OCI-LY7 (cell line): ENCODE measurements around the gene TKT. TPM values are rescaled to one million over a fixed set of nuclear protein-coding genes. Genes with fewer than 3 reads are reported as not detected.

Experiments
- BruUV-seq: library from RNA; stranded (reverse); fragments of 400-500 nt; replicated peaks from 2 replicates; lab custom pipeline; 2021; lab: Mats Ljungman, UMichigan
- CTCF ChIA-PET: fragments of 300-600 bp; sonication (Branson Sonifier 250); formaldehyde crosslinking; loops from one replicate; lab custom pipeline; 2022; ENCODE audit warnings: antibody characterized with exemption; ENCODE audit not compliant: unreplicated experiment; lab: Charles Lee
- POLR2A ChIA-PET: fragments of 300-600 bp; sonication (Branson Sonifier 250); formaldehyde crosslinking; loops from one replicate; lab custom pipeline; 2022; ENCODE audit warnings: antibody characterized with exemption; lab: Charles Lee
- DNase-seq: peaks from one replicate; pipeline ENCODE4 v3.0.0-alpha.2; 2015; ENCODE audit warnings: low spot score
- H2AFZ ChIP-seq: fragments of 200-600 bp; sonication (generic), shearing (Covaris generic); 2 replicates; pipeline ENCODE4 v1.6.1; 2014; ENCODE audit warnings: mild to moderate bottlenecking, antibody characterized with exemption, low read length, moderate library complexity
- H3K27ac ChIP-seq: fragments of 200-600 bp; sonication (generic); 2 replicates; pipeline ENCODE4 v1.5.1; 2014; ENCODE audit warnings: mixed run types, low read depth, mild to moderate bottlenecking, moderate library complexity, low read length, inconsistent platforms; ENCODE audit not compliant: poor library complexity, severe bottlenecking
- H3K36me3 ChIP-seq: fragments of 200-600 bp; sonication (generic); 2 replicates; pipeline ENCODE4 v1.6.1; 2014; ENCODE audit warnings: mild to moderate bottlenecking, antibody characterized with exemption, low read length, moderate library complexity, mixed read lengths; ENCODE audit not compliant: insufficient read depth
- H3K4me1 ChIP-seq: fragments of 200-600 bp; sonication (generic); 2 replicates; pipeline ENCODE4 v1.5.1; 2014; ENCODE audit warnings: mild to moderate bottlenecking, low read length; ENCODE audit not compliant: insufficient read depth, poor library complexity, severe bottlenecking
- H3K4me2 ChIP-seq: fragments of 200-600 bp; sonication (generic); 2 replicates; pipeline ENCODE4 v1.6.1; 2014; ENCODE audit warnings: mild to moderate bottlenecking, low read length
- H3K4me3 ChIP-seq: fragments of 200-600 bp; sonication (generic); 2 replicates; pipeline ENCODE4 v1.5.1; 2014; ENCODE audit warnings: mild to moderate bottlenecking, low read depth, low read length; ENCODE audit not compliant: poor library complexity, severe bottlenecking
- H3K79me2 ChIP-seq: fragments of 200-600 bp; sonication (generic); 2 replicates; pipeline ENCODE4 v1.6.1; 2016; ENCODE audit warnings: low read depth, mild to moderate bottlenecking, low read length, moderate library complexity, mixed read lengths; ENCODE audit not compliant: insufficient read depth
- H3K9me2 ChIP-seq: fragments of 200-600 bp; sonication (generic); 2 replicates; pipeline ENCODE4 v1.6.1; 2016; ENCODE audit warnings: mild to moderate bottlenecking, low read length, mixed read lengths; ENCODE audit not compliant: insufficient read depth
- H3K9me3 ChIP-seq: fragments of 200-600 bp; sonication (generic); 2 replicates; pipeline ENCODE4 v1.6.1; 2014; ENCODE audit warnings: mild to moderate bottlenecking, mixed run types, low read length, mixed read lengths
- H4K20me1 ChIP-seq: fragments of 200-600 bp; sonication (generic); 2 replicates; pipeline ENCODE4 v1.6.1; 2014; ENCODE audit warnings: mild to moderate bottlenecking, antibody characterized with exemption, low read length, moderate library complexity, mixed read lengths; ENCODE audit not compliant: insufficient read depth
- EZH2phosphoT487 ChIP-seq: fragments of 200-600 bp; sonication (generic); IDR thresholded peaks from 2 replicates; pipeline ENCODE4 v1.6.1; 2018; ENCODE audit warnings: low read depth, borderline replicate concordance, mild to moderate bottlenecking, mixed run types, antibody characterized with exemption, low read length, moderate library complexity, mixed read lengths
- intact Hi-C: fragments of 100-400 bp; cut with micrococcal nuclease; formaldehyde crosslinking; loops from one replicate; pipeline ENCODE4 v1.10.0; 2022; ENCODE audit not compliant: unreplicated experiment
- total RNA-seq, 2 experiments: library from RNA; depleted of rRNA in 1 of 2; stranded (reverse); fragments of >200 nt in 1 of 2; shearing (Covaris generic) in 1 of 2; gene quantifications; 2 replicates each; pipeline ENCODE4 v1.2.3, GENCODE V29; 2014 to 2022
- TF ChIP-seq, protein P1 (sequence below): fragments of 200-600 bp; sonication (generic); conservative IDR thresholded peaks from 2 replicates; pipeline ENCODE4 v1.5.1; 2014; ENCODE audit warnings: mild to moderate bottlenecking, antibody characterized with exemption, low read length, moderate library complexity, mixed read lengths

The TKT gene
- total RNA-seq, 2 experiments from 2014 or later = 325 to 386 TPM

DNA sequence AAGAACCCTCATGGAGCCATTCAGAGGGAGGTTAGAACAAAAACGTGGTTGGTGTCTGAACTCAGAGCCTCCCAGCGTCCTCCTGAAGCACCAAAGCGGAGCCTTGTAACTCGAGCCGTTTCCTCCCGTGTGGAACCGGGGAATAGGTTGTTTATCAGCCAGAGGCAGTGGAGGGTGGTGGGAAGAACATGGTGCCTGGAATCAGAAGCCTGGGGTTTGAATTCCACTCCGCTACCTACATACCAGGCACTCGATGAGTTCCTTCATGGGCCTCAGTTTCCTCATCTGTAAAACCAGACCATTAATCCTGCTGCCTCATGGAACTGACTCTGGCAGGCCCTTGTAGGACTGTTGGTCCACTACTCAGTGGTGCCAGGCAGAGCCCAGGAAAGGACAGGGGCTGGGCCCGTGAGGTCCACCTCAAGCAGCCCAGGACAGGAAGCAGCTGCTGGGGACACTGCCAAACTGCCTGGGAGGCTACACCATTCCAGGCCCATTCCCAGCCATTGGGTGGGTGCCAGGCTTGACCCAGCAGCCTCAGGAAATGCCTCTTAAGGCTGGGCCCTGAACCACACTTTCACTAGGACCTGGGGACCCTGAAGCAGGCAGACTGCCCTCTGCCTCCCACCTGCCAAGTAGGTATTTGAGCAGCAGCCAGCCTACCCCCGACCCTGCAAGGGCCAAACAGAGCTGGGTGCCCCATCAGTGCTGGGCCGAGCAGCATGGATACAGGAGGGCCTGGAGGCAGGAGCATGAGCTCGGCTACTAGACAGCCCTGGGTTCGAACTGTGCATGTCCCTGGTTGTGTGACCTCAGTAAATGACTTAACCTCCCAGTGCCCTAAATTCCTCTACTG, 61.4 kb downstream of the TKT start:
- H3K4me3 ChIP-seq = no peak overlapping the region
- DNase-seq = no peak
- intact Hi-C loops = no loop called here
- peaks cover 25% of the 10 kb centered on the region for H3K79me2 ChIP-seq
- peaks cover 91% of the 10 kb centered on the region for H3K4me1 ChIP-seq
- CTCF ChIA-PET = interaction anchor here (0.7 to 2.1 kb wide), 6 partner anchors 14 to 62 kb away, joined by 3 to 9 read pairs (median 6); no protein-coding TSS in a partner anchor
- POLR2A ChIA-PET = interaction anchor here (0.6 to 2.6 kb wide), 7 partner anchors 21 to 86 kb away, joined by 3 to 15 read pairs (median 3); no protein-coding TSS in a partner anchor
- H3K9me2 ChIP-seq = no peaks in the 10 kb centered on the region
- H4K20me1 ChIP-seq = no peaks in the 10 kb centered on the region
- peak overlapping the region; percentile 92 for H3K27ac ChIP-seq
- no peak overlapping the region for H2AFZ ChIP-seq
- no TSS peak for BruUV-seq
- H3K4me2 ChIP-seq = peak overlapping the region; percentile 56
- H3K36me3 ChIP-seq = peaks cover 55% of the 10 kb centered on the region
- TF ChIP-seq, protein P1, sequence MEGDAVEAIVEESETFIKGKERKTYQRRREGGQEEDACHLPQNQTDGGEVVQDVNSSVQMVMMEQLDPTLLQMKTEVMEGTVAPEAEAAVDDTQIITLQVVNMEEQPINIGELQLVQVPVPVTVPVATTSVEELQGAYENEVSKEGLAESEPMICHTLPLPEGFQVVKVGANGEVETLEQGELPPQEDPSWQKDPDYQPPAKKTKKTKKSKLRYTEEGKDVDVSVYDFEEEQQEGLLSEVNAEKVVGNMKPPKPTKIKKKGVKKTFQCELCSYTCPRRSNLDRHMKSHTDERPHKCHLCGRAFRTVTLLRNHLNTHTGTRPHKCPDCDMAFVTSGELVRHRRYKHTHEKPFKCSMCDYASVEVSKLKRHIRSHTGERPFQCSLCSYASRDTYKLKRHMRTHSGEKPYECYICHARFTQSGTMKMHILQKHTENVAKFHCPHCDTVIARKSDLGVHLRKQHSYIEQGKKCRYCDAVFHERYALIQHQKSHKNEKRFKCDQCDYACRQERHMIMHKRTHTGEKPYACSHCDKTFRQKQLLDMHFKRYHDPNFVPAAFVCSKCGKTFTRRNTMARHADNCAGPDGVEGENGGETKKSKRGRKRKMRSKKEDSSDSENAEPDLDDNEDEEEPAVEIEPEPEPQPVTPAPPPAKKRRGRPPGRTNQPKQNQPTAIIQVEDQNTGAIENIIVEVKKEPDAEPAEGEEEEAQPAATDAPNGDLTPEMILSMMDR = no peak
- no peak for TF ChIP-seq EZH2phosphoT487
- no peaks in the 10 kb centered on the region for H3K9me3 ChIP-seq

DNA sequence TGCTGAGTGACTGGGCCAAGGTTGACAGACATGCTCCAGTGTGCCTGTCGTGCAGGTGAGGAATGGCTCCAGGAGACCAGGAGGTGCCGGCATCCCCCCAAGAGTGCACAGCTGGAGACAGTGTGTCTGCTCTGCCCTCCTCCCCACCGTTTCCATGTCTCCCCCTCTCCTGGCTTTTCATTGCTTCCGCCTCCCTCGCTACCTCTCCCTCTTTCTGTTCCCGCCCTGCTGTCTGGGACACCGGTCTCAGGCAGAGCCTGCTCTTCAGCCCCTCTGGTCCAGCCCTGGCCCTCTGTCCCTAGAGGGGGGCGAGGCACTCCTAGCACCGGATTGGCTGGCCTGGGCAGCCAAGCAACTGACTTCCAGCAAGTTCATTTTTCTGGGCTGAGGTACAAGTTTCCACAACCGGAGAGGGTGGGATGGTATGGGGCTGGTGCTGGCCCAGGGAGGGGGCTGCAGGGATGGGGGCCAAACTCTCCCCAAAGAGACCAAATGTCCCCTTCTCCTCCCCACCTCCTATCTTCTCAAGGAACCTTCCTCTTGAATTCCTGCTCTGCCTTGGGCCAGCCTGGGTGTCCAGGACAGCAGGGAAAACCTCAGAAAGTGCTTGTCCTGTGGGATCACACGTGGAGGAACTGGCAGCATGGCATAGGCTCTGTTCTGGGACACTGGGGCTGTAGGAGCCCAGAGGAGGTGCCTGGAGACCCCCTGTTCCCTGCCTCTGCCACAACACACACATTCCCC, 62.2 kb downstream of the TKT start:
- DNase-seq = no peak
- peak overlapping the region; percentile 56 for H3K4me2 ChIP-seq
- H3K9me2 ChIP-seq = no peaks in the 10 kb centered on the region
- TF ChIP-seq, protein P1 = no peak
- no peak for TF ChIP-seq EZH2phosphoT487
- peaks cover 57% of the 10 kb centered on the region for H3K36me3 ChIP-seq
- H4K20me1 ChIP-seq = no peaks in the 10 kb centered on the region
- no peaks in the 10 kb centered on the region for H3K9me3 ChIP-seq
- H3K79me2 ChIP-seq = peaks cover 20% of the 10 kb centered on the region
- intact Hi-C loops = no loop called here
- ChIA-PET CTCF (interaction anchor here (0.6 to 1.4 kb wide), 5 partner anchors 11 to 83 kb away, joined by 3 to 4 read pairs (median 3); no protein-coding TSS in a partner anchor), POLR2A (interaction anchor here (0.6 to 2.8 kb wide), 6 partner anchors 12 to 66 kb away, joined by 3 to 24 read pairs (median 8); partner anchors contain the start of gene PRKCD)
- no TSS peak for BruUV-seq
- H3K4me1 ChIP-seq = peaks cover 92% of the 10 kb centered on the region
- peak overlapping the region; percentile 92 for H3K27ac ChIP-seq
- no peak overlapping the region for H2AFZ ChIP-seq
- H3K4me3 ChIP-seq = peak overlapping the region; percentile 34
